Activated CD8-positive, alpha-beta T cell treated with anti-CD3 and anti-CD28 coated beads for 36 hours (primary cell): ENCODE data around the gene FEZF2. TPM values are rescaled to one million over a fixed set of nuclear protein-coding genes. Genes with fewer than 3 reads are reported as not detected.

Experiments
- ATAC-seq: fragments of 200-7000 bp; cut with Tn5 transposase; one replicate; pipeline ENCODE4 v1.10.0; 2021; ENCODE audit warnings: mild to moderate bottlenecking, moderate library complexity
- CTCF ChIA-PET: fragments of 350-600 bp; sonication (Branson Sonifier 250); formaldehyde crosslinking; loops from one replicate; lab custom pipeline; 2021; ENCODE audit warnings: antibody characterized with exemption; lab: Charles Lee
- POLR2A ChIA-PET: fragments of 350-600 bp; sonication (Branson Sonifier 250); formaldehyde crosslinking; loops from one replicate; lab custom pipeline; 2021; ENCODE audit warnings: antibody characterized with exemption; lab: Charles Lee
- DNase-seq: peaks from one replicate; pipeline ENCODE4 v3.0.0-alpha.2; 2020
- H3K27ac Mint-ChIP-seq: one replicate; pipeline ENCODE4 v1.8.0; 2021; ENCODE audit warnings: mild to moderate bottlenecking, mixed read lengths
- H3K27me3 Mint-ChIP-seq: one replicate; pipeline ENCODE4 v1.8.0; 2021; ENCODE audit warnings: mixed read lengths
- H3K36me3 Mint-ChIP-seq: one replicate; pipeline ENCODE4 v1.8.0; 2021; ENCODE audit warnings: low read depth, mixed read lengths
- H3K4me1 Mint-ChIP-seq: one replicate; pipeline ENCODE4 v1.8.0; 2021; ENCODE audit warnings: low read depth, mixed read lengths
- H3K4me3 Mint-ChIP-seq: one replicate; pipeline ENCODE4 v1.8.0; 2021; ENCODE audit warnings: mild to moderate bottlenecking, moderate library complexity, mixed read lengths
- H3K9me3 Mint-ChIP-seq: one replicate; pipeline ENCODE4 v1.8.0; 2021; ENCODE audit warnings: mixed read lengths
- intact Hi-C: fragments of 100-400 bp; cut with micrococcal nuclease; formaldehyde crosslinking; loops from one replicate; pipeline ENCODE4 v1.10.0; 2022
- total RNA-seq, 2 experiments: library from RNA; stranded (reverse); gene quantifications; one replicate each; pipeline ENCODE4 v1.2.3, GENCODE V29; 2021
- TF ChIP-seq, protein P1 (sequence below): fragments of 200-600 bp; IDR thresholded peaks from one replicate; pipeline ENCODE4 v1.8.0; 2022; ENCODE audit warnings: antibody characterized with exemption, mild to moderate bottlenecking

FEZF2 gene
- total RNA-seq, 2 experiments from 2014 or later = not detected

DNA sequence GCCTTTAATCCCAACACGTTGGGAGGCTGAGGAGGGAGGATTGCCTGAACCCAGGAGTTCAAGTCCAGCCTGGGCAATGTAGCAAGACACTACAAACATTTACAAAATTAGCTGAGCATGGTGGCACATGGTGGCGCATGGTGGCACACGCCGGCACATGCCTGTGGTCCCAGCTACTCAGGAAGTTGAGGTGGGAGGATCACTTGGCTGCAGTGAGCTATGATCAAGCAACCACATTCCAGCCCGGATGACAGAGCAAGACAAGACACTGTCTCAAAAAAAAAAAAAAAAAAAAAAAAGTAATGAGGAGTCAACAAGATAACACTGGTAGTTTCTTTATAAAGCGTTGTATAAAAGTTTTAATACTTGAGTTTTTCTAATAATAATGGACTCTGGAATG lies 10.1 kb downstream of the FEZF2 start:
- Mint-ChIP-seq H3K27me3 (peaks cover 30% of the 10 kb centered on the region), H3K36me3 (peaks cover 1% of the 10 kb centered on the region), H3K4me3 (no peak overlapping the region), H3K4me1 (no peaks in the 10 kb centered on the region), H3K9me3 (peaks cover 3% of the 10 kb centered on the region), H3K27ac (no peak overlapping the region)
- DNase-seq (no peak), ATAC-seq (no peak)
- ChIA-PET CTCF (no interaction called here), POLR2A (no interaction called here)
- TF ChIP-seq, protein P1, sequence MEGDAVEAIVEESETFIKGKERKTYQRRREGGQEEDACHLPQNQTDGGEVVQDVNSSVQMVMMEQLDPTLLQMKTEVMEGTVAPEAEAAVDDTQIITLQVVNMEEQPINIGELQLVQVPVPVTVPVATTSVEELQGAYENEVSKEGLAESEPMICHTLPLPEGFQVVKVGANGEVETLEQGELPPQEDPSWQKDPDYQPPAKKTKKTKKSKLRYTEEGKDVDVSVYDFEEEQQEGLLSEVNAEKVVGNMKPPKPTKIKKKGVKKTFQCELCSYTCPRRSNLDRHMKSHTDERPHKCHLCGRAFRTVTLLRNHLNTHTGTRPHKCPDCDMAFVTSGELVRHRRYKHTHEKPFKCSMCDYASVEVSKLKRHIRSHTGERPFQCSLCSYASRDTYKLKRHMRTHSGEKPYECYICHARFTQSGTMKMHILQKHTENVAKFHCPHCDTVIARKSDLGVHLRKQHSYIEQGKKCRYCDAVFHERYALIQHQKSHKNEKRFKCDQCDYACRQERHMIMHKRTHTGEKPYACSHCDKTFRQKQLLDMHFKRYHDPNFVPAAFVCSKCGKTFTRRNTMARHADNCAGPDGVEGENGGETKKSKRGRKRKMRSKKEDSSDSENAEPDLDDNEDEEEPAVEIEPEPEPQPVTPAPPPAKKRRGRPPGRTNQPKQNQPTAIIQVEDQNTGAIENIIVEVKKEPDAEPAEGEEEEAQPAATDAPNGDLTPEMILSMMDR = no peak
- intact Hi-C loops = no loop called here

DNA sequence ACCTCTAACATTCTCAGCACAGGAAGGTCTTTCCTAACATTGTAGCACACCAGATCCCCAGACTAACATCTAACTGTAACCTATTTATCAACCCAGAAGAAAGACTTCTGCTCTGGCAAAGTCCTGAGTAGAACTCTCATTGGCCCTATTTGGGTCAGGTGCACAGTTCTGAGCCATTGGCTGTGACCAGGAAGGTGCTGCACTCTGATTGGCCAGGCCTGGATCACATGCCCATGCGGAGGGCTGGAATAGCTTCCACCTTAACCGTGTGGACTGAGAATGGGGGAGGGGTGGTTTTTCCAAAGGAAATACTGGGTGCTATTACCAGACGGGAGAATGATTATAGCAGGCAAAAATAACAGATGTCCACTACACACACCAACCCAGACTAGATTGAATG lies 11.5 kb downstream of the FEZF2 start:
- TF ChIP-seq, protein P1 = no peak
- Mint-ChIP-seq H3K4me3 (no peak overlapping the region), H3K27me3 (peaks cover 15% of the 10 kb centered on the region), H3K4me1 (no peaks in the 10 kb centered on the region), H3K36me3 (peaks cover 1% of the 10 kb centered on the region), H3K9me3 (peaks cover 3% of the 10 kb centered on the region), H3K27ac (no peak overlapping the region)
- no peak for ATAC-seq
- ChIA-PET CTCF (no interaction called here), POLR2A (no interaction called here)
- DNase-seq = no peak
- intact Hi-C loops = no loop called here

DNA sequence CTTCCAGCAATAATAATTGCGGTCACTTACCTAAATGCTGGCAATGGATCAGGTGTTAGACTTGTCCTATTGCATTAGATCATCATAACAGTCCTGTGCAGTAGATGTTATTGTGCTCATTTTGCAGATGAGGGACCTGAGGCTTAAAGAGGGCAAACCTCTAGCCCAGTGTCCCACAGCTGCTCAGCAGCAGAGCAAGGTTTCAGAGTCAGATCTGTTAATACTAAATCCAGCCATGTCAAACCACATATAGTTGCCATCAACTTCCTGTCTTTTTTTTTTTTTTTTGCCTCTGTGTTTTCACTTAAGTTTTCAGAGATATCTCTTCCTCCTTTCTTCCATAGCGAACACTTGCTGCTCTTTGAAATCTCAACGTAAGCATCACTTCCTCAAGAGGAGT lies 12.1 kb downstream of the FEZF2 start:
- H3K9me3 Mint-ChIP-seq = peaks cover 3% of the 10 kb centered on the region
- TF ChIP-seq, protein P1 = no peak
- peaks cover 1% of the 10 kb centered on the region for H3K36me3 Mint-ChIP-seq
- POLR2A ChIA-PET = no interaction called here
- H3K4me3 Mint-ChIP-seq = no peak overlapping the region
- no peak overlapping the region for H3K27ac Mint-ChIP-seq
- intact Hi-C loops = no loop called here
- H3K27me3 Mint-ChIP-seq = peaks cover 11% of the 10 kb centered on the region
- CTCF ChIA-PET = no interaction called here
- DNase-seq = no peak
- ATAC-seq = no peak
- no peaks in the 10 kb centered on the region for H3K4me1 Mint-ChIP-seq

DNA sequence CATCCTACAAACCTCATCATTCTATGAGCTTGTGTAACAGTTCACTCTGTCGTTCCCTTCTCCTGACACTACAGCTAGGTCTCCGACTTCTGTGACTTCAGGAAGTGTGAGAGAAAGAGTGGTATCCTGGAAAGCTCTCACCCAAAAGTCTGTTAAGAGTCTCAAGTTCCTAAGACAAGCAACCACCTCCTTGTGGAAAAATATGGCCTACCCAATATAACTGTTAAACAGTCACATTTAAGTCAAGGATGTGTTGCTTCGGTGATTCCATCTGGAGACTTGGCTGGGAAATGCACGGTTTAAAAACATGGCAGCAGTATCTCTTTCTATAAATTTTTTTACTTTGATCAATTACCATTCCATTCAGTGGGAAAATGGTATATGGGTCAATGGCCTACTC lies 13.8 kb downstream of the FEZF2 start:
- H3K36me3 Mint-ChIP-seq = no peaks in the 10 kb centered on the region
- peaks cover 3% of the 10 kb centered on the region for H3K9me3 Mint-ChIP-seq
- ChIA-PET CTCF (no interaction called here), POLR2A (no interaction called here)
- ATAC-seq = no peak
- TF ChIP-seq, protein P1 = no peak
- no peak overlapping the region for H3K4me3 Mint-ChIP-seq
- no peaks in the 10 kb centered on the region for H3K4me1 Mint-ChIP-seq
- H3K27me3 Mint-ChIP-seq = peaks cover 1% of the 10 kb centered on the region
- DNase-seq = no peak
- no peak overlapping the region for H3K27ac Mint-ChIP-seq
- intact Hi-C loops = no loop called here

DNA sequence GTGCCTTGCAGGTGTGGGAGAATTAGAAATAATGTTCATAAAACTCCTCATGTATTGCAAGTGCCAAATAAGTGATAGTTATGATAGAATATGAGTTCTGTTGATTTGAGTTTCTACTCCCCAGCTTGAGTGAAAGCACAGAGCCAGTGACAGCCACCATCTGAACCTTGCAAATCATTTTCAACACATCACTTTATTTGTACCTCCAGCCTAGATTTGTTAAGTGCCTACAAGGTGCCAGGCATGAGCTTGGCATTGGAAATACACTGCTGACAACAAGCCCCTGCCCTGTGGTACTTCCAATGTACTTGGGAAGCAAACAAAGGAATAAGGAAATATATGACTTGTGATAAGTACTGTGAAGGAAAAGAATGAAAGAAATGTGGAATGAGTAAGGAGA lies 17.0 kb downstream of the FEZF2 start:
- H3K36me3 Mint-ChIP-seq = no peaks in the 10 kb centered on the region
- POLR2A ChIA-PET = no interaction called here

More for the DNA sequence above, 17.0 kb downstream of the FEZF2 start:
- Mint-ChIP-seq H3K4me3 (no peak overlapping the region), H3K27me3 (peaks cover under 1% of the 10 kb centered on the region), H3K9me3 (no peaks in the 10 kb centered on the region), H3K27ac (no peak overlapping the region), H3K4me1 (no peaks in the 10 kb centered on the region)
- CTCF ChIA-PET = no interaction called here
- DNase-seq (no peak), ATAC-seq (no peak)
- intact Hi-C loops = no loop called here
- TF ChIP-seq, protein P1 = no peak
